Vagina (tissue), 2 donors: ENCODE measurements around the gene EDC3. TPM values are rescaled to one million over a fixed set of nuclear protein-coding genes. Genes with fewer than 3 reads are reported as not detected.
"Not testable (repeated sequence)": the region's sequence is repeated elsewhere in the genome, so short reads cannot be mapped to it uniquely, and the experiment has no call there.

Experiments
- DNase-seq, 2 donors: peaks; one replicate each; pipeline ENCODE4 v3.0.0-alpha.2; 2017; ENCODE audit errors: extremely low spot score in 2 of 2
- H3K27ac ChIP-seq: fragments of 200-600 bp; sonication (generic); one replicate; pipeline ENCODE4 v1.5.1; 2019
- H3K27me3 ChIP-seq: fragments of 200-600 bp; sonication (generic); one replicate; pipeline ENCODE4 v1.5.1; 2019
- H3K36me3 ChIP-seq, 2 donors: fragments of 200-600 bp; sonication (generic); one replicate each; pipeline ENCODE4 v1.5.1; 2017 to 2019
- H3K4me1 ChIP-seq: fragments of 200-600 bp; sonication (generic); one replicate; pipeline ENCODE4 v1.5.1; 2019
- H3K4me3 ChIP-seq, 2 donors: fragments of 200-600 bp; sonication (generic); 1 replicate in 1 of 2; 2 replicates in 1 of 2; pipeline ENCODE4 v1.5.1; 2016 to 2019
- H3K9me3 ChIP-seq: fragments of 200-600 bp; sonication (generic); one replicate; pipeline ENCODE4 v1.5.1; 2019
- POLR2A ChIP-seq, 2 donors: fragments of 450-650 bp; IDR thresholded peaks; one replicate each; pipeline ENCODE4 v1.6.1; 2017; ENCODE audit warnings: antibody characterized with exemption in 2 of 2, mild to moderate bottlenecking in 2 of 2, moderate library complexity in 2 of 2
- POLR2AphosphoS5 ChIP-seq, 2 donors: sonication (generic); formaldehyde crosslinking; IDR thresholded peaks; one replicate each; pipeline ENCODE4 v1.9.0; 2017; ENCODE audit warnings: antibody characterized with exemption in 2 of 2, mild to moderate bottlenecking in 2 of 2, low read depth in 1 of 2; ENCODE audit not compliant: insufficient read depth in 1 of 2
- intact Hi-C: fragments of 100-400 bp; cut with DNase I; formaldehyde crosslinking; loops from one replicate; pipeline ENCODE4 v1.15.1; 2023
- total RNA-seq: library from RNA; depleted of rRNA; stranded (reverse); fragments of >200 nt; gene quantifications from one replicate; pipeline ENCODE4 v1.2.3, GENCODE V29; 2016
- TF ChIP-seq, protein P1 (sequence below), 3 experiments: fragments of 450-650 bp in 2 of 3; fragments of 200-600 bp in 1 of 3; sonication (generic) in 1 of 3; IDR thresholded peaks; one replicate each; pipeline ENCODE4 v1.5.1; 2017 to 2019; ENCODE audit warnings: antibody characterized with exemption in 3 of 3, mild to moderate bottlenecking in 2 of 3, moderate library complexity in 2 of 3

The EDC3 gene
- total RNA-seq, 1 donor from 2014 or later, result 23.8 TPM

DNA sequence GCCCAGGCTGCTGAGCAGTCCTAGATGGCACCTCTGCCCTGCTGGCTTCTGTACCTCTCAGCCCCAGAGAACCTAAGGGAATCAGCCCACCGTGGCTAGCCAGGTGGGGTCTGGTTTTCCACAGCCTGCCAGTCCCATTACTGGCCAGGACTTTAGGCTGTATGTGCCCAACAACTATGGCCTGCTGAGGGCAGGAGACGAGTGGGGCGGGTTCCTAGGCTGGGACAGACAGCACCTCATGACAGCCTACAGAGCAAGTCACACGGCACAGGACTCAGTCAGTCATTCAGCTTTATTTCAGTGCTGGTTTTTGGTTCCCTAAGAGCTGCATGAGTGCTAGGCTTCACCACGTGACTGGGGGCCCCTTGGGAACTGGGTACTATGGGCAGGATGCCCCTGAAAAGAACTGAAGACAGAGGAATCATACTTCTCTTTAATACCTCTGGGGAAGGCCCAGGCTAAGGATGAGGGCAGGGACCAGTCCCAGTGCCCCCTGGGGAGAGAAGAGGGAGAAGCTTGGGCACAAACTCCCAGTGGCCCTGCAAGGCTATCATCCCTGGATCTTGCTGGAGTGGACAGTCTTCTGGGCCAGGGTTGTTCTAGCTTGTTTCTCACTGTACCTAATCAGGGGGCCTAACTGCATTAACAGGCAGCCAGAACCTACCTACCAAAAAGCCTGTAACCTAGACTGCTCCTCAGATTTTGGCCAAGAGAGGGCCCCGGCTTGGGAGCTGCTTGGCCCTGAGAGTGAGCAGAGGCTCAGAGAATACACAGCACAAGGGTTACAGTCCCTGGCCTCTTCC lies 65.3 kb downstream of the EDC3 start:
- Histone ChIP-seq H3K4me3 (no peak overlapping the region), H3K27me3 (no peaks in the 10 kb centered on the region), H3K4me1 (no peaks in the 10 kb centered on the region), H3K27ac (no peak overlapping the region), H3K36me3 (peaks cover 0 to 68% of the 10 kb centered on the region in 2 donors), H3K9me3 (no peaks in the 10 kb centered on the region)
- intact Hi-C loops, result loop anchor here (5.0 kb wide), 1 partner anchor 137 kb away; no protein-coding TSS in a partner anchor
- DNase-seq, result no peak
- TF ChIP-seq POLR2A (IDR thresholded peaks at IDR 0.05) (no peak), POLR2AphosphoS5 (IDR thresholded peaks at IDR 0.05; ENCODE audit: insufficient read depth in 1 of 2, low read depth in 1 of 2) (no peak)
- TF ChIP-seq, protein P1, sequence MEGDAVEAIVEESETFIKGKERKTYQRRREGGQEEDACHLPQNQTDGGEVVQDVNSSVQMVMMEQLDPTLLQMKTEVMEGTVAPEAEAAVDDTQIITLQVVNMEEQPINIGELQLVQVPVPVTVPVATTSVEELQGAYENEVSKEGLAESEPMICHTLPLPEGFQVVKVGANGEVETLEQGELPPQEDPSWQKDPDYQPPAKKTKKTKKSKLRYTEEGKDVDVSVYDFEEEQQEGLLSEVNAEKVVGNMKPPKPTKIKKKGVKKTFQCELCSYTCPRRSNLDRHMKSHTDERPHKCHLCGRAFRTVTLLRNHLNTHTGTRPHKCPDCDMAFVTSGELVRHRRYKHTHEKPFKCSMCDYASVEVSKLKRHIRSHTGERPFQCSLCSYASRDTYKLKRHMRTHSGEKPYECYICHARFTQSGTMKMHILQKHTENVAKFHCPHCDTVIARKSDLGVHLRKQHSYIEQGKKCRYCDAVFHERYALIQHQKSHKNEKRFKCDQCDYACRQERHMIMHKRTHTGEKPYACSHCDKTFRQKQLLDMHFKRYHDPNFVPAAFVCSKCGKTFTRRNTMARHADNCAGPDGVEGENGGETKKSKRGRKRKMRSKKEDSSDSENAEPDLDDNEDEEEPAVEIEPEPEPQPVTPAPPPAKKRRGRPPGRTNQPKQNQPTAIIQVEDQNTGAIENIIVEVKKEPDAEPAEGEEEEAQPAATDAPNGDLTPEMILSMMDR (IDR thresholded peaks at IDR 0.05), result no peak

DNA sequence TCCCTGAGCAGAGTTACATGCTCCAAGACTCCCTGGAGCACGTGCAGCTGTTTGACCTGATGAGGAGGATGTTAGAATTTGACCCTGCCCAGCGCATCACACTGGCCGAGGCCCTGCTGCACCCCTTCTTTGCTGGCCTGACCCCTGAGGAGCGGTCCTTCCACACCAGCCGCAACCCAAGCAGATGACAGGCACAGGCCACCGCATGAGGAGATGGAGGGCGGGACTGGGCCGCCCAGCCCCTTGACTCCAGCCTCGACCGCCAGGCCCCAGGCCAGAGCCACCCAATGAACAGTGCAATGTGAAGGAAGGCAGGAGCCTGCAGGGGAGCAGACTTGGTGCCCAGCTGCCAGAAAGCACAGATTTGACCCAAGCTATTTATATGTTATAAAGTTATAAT lies 66.1 kb downstream of the EDC3 start:
- peaks cover 0 to 76% of the 10 kb centered on the region in 2 donors for H3K36me3 ChIP-seq
- H3K4me3 ChIP-seq, H3K27me3 ChIP-seq, DNase-seq, H3K4me1 ChIP-seq, H3K9me3 ChIP-seq, H3K27ac ChIP-seq: not testable (repeated sequence)
- intact Hi-C loops, result loop anchor here (5.0 kb wide), 1 partner anchor 138 kb away; no protein-coding TSS in a partner anchor

DNA sequence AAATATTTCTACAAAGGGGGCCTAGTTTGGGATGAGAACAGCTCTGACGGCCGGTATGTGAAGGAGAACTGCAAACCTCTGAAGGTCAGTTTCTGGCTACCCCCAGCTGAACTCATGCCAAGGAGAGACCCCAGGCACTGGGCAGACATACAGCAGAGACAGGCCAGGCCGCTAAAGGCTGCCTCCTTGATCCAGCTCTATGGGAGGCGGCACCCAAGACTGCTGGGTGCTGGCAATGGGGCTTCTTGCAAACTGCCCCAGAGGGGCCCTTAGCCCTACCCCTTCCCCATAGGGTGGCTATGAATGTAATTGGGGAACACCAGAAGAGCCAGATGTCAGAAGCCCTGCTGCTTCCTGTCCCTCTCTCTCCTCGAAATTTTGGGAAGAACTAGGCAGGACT lies 66.9 kb downstream of the EDC3 start:
- DNase-seq, result no peak
- intact Hi-C loops, result no loop called here
- no peaks in the 10 kb centered on the region for H3K9me3 ChIP-seq
- peaks cover 0 to 80% of the 10 kb centered on the region in 2 donors for H3K36me3 ChIP-seq
- no peak overlapping the region for H3K4me3 ChIP-seq
- H3K4me1 ChIP-seq, result no peaks in the 10 kb centered on the region
- no peaks in the 10 kb centered on the region for H3K27me3 ChIP-seq
- TF ChIP-seq, protein P1 (IDR thresholded peaks at IDR 0.05), result no peak
- TF ChIP-seq POLR2AphosphoS5 (IDR thresholded peaks at IDR 0.05; ENCODE audit: insufficient read depth in 1 of 2, low read depth in 1 of 2) (no peak), POLR2A (IDR thresholded peaks at IDR 0.05) (no peak)
- no peak overlapping the region for H3K27ac ChIP-seq

DNA sequence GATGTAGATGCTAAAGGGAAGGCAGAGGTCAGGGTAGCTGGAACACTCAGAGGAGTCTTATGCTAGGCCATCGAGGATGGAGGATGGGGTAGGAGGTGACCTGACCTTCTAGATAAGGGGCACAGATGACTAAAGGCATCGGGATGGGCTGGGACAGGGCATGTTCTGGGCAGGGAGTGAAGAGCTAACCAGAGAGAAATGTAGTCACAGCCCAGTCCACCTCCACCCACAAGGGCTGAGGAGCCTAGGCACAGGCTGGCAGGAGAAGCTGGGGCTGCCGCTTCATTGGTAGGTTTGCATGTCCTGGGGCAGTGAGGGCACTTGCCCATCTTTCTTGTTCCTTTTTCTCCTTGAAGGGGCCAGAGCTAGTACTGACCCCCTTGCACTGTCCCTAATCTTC lies 67.6 kb downstream of the EDC3 start:
- H3K4me1 ChIP-seq, result no peaks in the 10 kb centered on the region
- H3K36me3 ChIP-seq, result peaks cover 0 to 82% of the 10 kb centered on the region in 2 donors
- intact Hi-C loops, result no loop called here

DNA sequence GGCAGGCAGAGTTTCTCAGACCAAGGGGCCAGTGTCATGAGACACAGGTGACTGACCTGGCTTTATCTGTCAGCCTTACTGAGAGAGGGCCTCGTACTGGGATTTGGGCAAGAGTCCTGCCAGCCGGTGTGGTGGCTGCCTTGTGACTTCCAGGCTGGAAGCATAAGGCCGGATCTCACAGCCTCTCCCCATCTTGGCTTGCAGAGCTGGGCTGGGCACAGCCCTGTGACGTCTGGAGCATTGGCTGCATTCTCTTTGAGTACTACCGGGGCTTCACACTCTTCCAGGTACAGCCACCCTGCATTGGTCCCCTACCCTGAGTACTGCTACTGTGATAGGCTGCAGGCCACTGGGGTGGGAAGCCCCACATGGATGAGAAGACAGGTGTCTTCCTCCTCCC lies 68.1 kb downstream of the EDC3 start:
- Histone ChIP-seq H3K36me3 (peaks cover 0 to 82% of the 10 kb centered on the region in 2 donors), H3K4me3 (no peak overlapping the region), H3K27me3 (no peaks in the 10 kb centered on the region), H3K4me1 (no peaks in the 10 kb centered on the region), H3K9me3 (no peaks in the 10 kb centered on the region), H3K27ac (no peak overlapping the region)
- TF ChIP-seq POLR2A (IDR thresholded peaks at IDR 0.05) (no peak), POLR2AphosphoS5 (IDR thresholded peaks at IDR 0.05; ENCODE audit: insufficient read depth in 1 of 2, low read depth in 1 of 2) (no peak)
- TF ChIP-seq, protein P1 (IDR thresholded peaks at IDR 0.05), result no peak
- intact Hi-C loops, result no loop called here
- DNase-seq, result no peak

More for the DNA sequence above, 67.6 kb downstream of the EDC3 start:
- no peak overlapping the region for H3K27ac ChIP-seq
- H3K9me3 ChIP-seq, result no peaks in the 10 kb centered on the region
- no peaks in the 10 kb centered on the region for H3K27me3 ChIP-seq
- TF ChIP-seq POLR2AphosphoS5 (IDR thresholded peaks at IDR 0.05; ENCODE audit: insufficient read depth in 1 of 2, low read depth in 1 of 2) (no peak), POLR2A (IDR thresholded peaks at IDR 0.05) (no peak)
- TF ChIP-seq, protein P1 (IDR thresholded peaks at IDR 0.05), result no peak
- no peak overlapping the region for H3K4me3 ChIP-seq
- DNase-seq, result no peak
